Calu3 (cell line): Measurements from ENCODE around the gene CDC14A. TPM values are rescaled to one million over a fixed set of nuclear protein-coding genes. Genes with fewer than 3 reads are reported as not detected.
A peak's percentile ranks its signal among the peaks of the same experiment; 100 is the strongest.

ENCODE experiments used
- BruUV-seq: library from RNA; stranded (reverse); fragments of 400-500 nt; replicated peaks from 2 replicates; lab custom pipeline; 2021; lab: Mats Ljungman, UMichigan
- CTCF ChIA-PET: fragments of 300-600 bp; sonication (Branson Sonifier 250); formaldehyde crosslinking; loops from one replicate; lab custom pipeline; 2022; ENCODE audit warnings: antibody characterized with exemption; lab: Charles Lee
- DNase-seq: peaks from one replicate; pipeline ENCODE4 v3.0.0; 2022
- H3K27ac Mint-ChIP-seq: one replicate; pipeline ENCODE4 v1.8.0; 2022; ENCODE audit warnings: mixed read lengths; ENCODE audit not compliant: unreplicated experiment
- H3K27me3 Mint-ChIP-seq: one replicate; pipeline ENCODE4 v1.8.0; 2022; ENCODE audit warnings: mixed read lengths; ENCODE audit not compliant: unreplicated experiment
- H3K36me3 Mint-ChIP-seq: one replicate; pipeline ENCODE4 v1.8.0; 2022; ENCODE audit warnings: mild to moderate bottlenecking, moderate library complexity, mixed read lengths; ENCODE audit not compliant: insufficient read depth, unreplicated experiment
- H3K4me1 Mint-ChIP-seq: one replicate; pipeline ENCODE4 v1.8.0; 2022; ENCODE audit warnings: mild to moderate bottlenecking, low read depth, mixed read lengths; ENCODE audit not compliant: unreplicated experiment
- H3K4me3 Mint-ChIP-seq: one replicate; pipeline ENCODE4 v1.8.0; 2022; ENCODE audit warnings: mild to moderate bottlenecking, low read depth, moderate library complexity, mixed read lengths; ENCODE audit not compliant: unreplicated experiment
- H3K9me3 Mint-ChIP-seq: one replicate; pipeline ENCODE4 v1.8.0; 2022; ENCODE audit warnings: low read depth, mixed read lengths; ENCODE audit not compliant: unreplicated experiment
- intact Hi-C: fragments of 100-400 bp; cut with micrococcal nuclease; formaldehyde crosslinking; loops from one replicate; pipeline ENCODE4 v1.10.0; 2022; ENCODE audit not compliant: unreplicated experiment
- total RNA-seq: library from RNA; stranded (reverse); gene quantifications from 2 replicates; pipeline ENCODE4 v1.2.3, GENCODE V29; 2022
- TF ChIP-seq, protein P1 (sequence below): fragments of 200-600 bp; IDR thresholded peaks from one replicate; pipeline ENCODE4 v1.8.0; 2022; ENCODE audit warnings: antibody characterized with exemption; ENCODE audit not compliant: unreplicated experiment

CDC14A gene
- total RNA-seq, 1 experiment from 2014 or later, result 8.5 TPM

DNA sequence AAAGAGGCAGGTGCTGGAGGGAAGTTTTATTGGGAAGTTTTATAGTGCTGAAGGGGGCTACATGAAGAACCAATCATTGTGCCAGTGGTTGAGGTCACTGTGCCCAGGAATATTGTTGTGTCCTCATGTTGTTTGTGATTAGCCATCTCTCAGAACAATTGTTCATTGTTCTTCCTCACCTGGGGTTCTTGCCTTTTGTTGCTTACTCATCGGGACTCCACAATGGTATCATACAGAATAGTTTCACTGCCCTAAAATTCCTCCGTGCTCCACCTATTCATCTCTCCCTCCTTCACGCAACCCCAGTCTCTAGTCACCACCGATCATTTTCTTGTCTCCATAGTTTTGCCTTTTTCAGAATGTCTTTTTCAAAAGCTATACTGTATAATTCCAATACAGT, 38.9 kb upstream of the CDC14A start:
- BruUV-seq, result no TSS peak
- peak; percentile 13 for DNase-seq
- CTCF ChIA-PET, result no interaction called here
- Mint-ChIP-seq H3K4me3 (peak overlapping the region; percentile 55), H3K36me3 (peaks cover 8% of the 10 kb centered on the region), H3K9me3 (peaks cover 3% of the 10 kb centered on the region), H3K27ac (peak overlapping the region; percentile 58), H3K27me3 (no peaks in the 10 kb centered on the region), H3K4me1 (peaks cover 15% of the 10 kb centered on the region)
- TF ChIP-seq, protein P1, sequence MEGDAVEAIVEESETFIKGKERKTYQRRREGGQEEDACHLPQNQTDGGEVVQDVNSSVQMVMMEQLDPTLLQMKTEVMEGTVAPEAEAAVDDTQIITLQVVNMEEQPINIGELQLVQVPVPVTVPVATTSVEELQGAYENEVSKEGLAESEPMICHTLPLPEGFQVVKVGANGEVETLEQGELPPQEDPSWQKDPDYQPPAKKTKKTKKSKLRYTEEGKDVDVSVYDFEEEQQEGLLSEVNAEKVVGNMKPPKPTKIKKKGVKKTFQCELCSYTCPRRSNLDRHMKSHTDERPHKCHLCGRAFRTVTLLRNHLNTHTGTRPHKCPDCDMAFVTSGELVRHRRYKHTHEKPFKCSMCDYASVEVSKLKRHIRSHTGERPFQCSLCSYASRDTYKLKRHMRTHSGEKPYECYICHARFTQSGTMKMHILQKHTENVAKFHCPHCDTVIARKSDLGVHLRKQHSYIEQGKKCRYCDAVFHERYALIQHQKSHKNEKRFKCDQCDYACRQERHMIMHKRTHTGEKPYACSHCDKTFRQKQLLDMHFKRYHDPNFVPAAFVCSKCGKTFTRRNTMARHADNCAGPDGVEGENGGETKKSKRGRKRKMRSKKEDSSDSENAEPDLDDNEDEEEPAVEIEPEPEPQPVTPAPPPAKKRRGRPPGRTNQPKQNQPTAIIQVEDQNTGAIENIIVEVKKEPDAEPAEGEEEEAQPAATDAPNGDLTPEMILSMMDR, result no peak
- intact Hi-C loops, result no loop called here

DNA sequence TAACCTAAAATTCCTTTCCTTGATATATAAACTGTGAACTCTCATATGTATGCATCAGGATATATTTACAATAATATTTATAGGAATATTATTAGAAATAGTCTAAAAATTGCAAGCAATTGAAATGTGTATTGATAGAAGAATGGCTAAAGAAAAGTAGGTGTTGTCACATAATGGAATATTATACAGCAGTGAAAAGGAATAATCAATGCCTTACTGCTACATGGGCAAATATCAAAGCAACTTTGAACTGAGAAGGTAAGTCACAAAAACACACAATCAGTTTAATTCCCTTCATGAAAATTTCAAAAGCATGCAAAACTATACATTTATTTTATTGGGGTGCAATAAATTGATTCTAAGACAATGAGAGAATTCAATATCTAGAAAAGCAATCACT, 35.7 kb upstream of the CDC14A start:
- intact Hi-C loops, result no loop called here
- peaks cover 8% of the 10 kb centered on the region for H3K9me3 Mint-ChIP-seq

DNA sequence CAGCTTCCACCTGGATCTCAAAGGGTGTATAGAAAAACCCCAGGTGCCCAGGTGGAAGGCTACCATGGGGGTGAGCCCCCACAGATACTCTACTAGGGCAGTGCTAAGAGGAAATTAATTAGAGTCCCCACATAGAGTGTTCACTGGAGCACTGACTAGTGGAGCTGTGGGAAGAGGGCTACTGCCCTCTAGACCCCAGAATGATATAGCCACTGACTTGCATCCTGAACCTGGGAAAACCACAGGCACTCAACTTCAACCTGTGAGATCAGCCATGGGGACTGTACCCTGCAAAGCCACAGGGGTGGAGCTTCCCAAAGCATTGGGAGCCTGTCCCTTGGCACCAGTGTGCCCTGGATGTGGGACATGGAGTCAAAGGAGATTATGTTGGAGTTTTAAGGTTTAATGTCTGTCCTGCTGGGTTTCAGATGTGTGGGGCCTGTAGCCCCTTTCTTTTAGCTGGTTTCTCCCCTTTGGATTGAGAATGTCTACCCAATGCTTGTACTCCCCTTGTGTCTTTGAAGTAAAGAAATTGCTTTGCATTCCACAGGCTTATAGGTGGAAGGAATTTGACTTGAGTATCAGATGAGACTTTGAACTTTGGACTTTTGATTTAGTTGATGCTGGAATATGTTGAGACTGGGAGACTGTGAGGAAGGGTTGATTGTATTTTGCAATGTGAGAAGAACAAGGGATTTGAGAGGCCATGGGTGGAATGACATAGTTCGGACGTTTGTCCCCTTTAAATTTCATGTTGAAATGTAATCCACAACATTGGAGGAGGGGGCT, 31.8 kb upstream of the CDC14A start:
- H3K4me3 Mint-ChIP-seq, result no peak overlapping the region
- H3K36me3 Mint-ChIP-seq, result peaks cover 7% of the 10 kb centered on the region
- H3K9me3 Mint-ChIP-seq, result peaks cover 8% of the 10 kb centered on the region
- no peaks in the 10 kb centered on the region for H3K27me3 Mint-ChIP-seq
- TF ChIP-seq, protein P1, result no peak
- H3K4me1 Mint-ChIP-seq, result peaks cover 25% of the 10 kb centered on the region
- CTCF ChIA-PET, result no interaction called here
- BruUV-seq, result no TSS peak
- intact Hi-C loops, result no loop called here
- no peak overlapping the region for H3K27ac Mint-ChIP-seq
- no peak for DNase-seq

More for the DNA sequence above, 35.7 kb upstream of the CDC14A start:
- no peak for DNase-seq
- Mint-ChIP-seq H3K4me3 (no peak overlapping the region), H3K27ac (no peak overlapping the region), H3K27me3 (no peaks in the 10 kb centered on the region), H3K4me1 (peaks cover 28% of the 10 kb centered on the region), H3K36me3 (peaks cover 8% of the 10 kb centered on the region)
- CTCF ChIA-PET, result no interaction called here
- BruUV-seq, result no TSS peak
- TF ChIP-seq, protein P1, result no peak

DNA sequence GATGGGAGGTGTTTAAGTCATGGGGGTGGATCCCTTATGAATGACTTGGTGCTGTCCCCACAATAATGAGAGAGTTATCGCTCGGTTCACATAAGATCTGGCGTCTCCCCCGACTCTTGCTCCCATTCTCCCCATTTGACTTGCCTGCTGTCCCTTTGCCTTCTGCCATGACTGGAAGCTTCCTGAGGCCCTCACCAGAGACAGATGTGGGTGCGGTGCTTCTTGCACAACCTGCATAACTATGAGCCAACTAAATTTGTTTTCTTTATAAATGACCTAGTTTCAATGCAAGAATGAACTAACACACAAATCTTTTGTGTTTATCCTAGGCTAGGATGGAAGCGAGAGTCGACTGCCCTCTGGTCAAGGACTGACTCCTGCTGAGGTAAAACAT, 31.2 kb upstream of the CDC14A start:
- intact Hi-C loops, result no loop called here
- no peak for DNase-seq
- CTCF ChIA-PET, result no interaction called here
- BruUV-seq, result no TSS peak
- Mint-ChIP-seq H3K4me1 (peaks cover 25% of the 10 kb centered on the region), H3K4me3 (no peak overlapping the region), H3K27ac (no peak overlapping the region), H3K9me3 (peaks cover 8% of the 10 kb centered on the region), H3K27me3 (no peaks in the 10 kb centered on the region), H3K36me3 (peaks cover 7% of the 10 kb centered on the region)
- TF ChIP-seq, protein P1, result no peak
